GM21423 (cell line): ENCODE measurements around the gene GRIA3.
"Not testable (repeated sequence)": the region's sequence is repeated elsewhere in the genome, so short reads cannot be mapped to it uniquely, and the experiment has no call there.

Experiments
- ATAC-seq: cut with Tn5 transposase; IDR thresholded peaks from one replicate; pipeline ENCODE4 v1.9.1; 2021; ENCODE audit warnings: mild to moderate bottlenecking, moderate library complexity; ENCODE audit not compliant: unreplicated experiment

GRIA3 gene

DNA sequence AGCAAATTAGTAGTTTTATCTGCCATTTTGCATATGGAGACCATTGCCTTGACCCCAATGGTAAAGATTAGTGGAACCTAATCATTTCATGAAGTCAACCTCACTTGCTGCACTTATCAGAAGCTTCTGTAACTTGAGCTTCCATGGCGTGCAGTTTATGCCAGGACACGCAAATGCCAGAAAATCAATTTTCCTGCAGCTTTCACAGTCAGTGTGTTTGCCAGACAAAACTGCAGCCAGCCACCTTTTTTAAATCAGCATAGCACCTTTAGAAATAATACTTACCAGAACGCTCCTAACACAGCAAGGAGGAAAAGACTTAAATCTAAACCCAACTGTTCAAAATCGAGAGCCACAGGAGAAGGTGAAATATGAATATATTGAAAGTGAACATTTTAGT, 265.3 kb downstream of the GRIA3 start:
- ATAC-seq, result no peak

DNA sequence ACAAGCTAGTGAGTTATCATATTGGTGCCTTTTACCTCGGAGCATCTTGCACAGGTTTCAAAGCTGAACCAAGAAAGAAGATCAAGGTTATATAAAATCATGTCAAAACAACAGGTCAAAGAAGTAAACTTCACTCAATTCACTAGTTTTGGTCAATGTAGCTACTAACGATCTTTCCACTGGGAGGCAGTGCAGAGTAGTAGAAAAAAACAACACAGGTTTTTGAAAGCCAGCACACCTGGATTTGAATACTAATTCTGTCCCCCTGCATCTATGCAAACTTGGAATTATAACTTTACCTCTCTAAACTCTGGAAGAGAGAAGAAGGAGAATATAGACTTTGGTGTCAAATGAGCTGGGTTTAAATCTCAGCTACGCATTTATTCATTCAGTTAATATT, 266.1 kb downstream of the GRIA3 start:
- no peak for ATAC-seq

DNA sequence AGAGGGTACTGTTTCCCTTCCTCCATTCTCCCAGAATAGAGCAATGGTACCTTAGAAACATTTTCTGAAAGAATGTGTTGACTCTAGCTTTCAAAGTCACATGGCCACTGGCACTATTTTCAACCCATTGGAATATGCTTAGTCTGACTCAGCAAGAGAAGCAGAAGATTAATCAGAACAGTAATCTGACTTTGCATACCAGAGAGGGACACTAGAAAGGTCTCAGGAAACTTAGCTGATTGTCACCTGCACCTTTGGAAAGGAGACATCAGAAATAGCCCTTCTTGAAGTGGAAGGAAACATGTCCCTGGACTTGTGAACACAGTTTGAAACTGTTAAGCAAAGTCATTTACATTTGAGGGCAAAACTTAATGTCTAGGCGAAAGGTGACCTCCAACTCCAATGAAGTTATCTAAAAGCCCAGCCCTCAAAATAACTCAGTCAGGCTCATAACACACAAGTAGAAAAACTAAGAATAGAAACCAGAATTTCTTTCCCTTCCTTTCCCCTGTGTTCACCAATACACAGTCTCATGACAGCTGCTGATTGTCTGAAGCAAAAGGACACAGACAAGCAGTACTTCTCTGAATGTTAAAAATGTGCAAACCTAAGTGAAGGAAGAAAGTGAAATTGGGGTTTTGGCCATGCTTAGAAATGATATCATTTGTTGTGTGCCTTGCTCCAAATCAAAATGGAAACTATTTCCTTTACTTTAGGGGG, 270.8 kb downstream of the GRIA3 start:
- no peak for ATAC-seq

DNA sequence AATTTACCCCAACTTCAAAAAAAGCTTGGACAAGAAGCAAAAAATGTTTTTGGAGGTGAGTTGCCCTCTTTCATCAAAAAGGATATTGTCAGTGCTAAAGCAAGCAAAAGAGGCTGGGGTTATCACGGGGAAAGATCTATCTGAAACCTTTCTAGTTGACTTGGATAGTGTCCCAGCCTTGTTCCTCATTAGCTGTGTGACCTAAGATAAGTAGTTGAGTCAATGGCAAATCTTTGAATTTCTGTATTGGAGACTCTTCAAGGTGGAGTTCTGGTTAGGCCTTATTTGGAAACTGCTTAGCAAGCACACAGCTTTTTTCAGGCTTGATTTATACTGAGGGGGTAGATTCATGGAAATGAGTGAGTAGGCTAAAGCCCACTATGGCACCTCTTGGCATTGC, 271.6 kb downstream of the GRIA3 start:
- ATAC-seq, result no peak

DNA sequence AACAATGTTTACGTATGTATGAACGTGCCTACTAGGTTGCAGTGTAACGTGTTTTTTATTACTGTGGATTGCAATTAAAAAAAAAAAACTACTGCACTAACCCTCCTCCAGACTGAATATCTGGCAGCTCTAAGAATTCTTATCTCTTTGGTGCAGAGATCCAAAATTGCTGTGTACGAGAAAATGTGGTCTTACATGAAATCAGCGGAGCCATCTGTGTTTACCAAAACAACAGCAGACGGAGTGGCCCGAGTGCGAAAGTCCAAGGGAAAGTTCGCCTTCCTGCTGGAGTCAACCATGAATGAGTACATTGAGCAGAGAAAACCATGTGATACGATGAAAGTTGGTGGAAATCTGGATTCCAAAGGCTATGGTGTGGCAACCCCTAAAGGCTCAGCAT, 280.6 kb downstream of the GRIA3 start:
- ATAC-seq, result no peak

DNA sequence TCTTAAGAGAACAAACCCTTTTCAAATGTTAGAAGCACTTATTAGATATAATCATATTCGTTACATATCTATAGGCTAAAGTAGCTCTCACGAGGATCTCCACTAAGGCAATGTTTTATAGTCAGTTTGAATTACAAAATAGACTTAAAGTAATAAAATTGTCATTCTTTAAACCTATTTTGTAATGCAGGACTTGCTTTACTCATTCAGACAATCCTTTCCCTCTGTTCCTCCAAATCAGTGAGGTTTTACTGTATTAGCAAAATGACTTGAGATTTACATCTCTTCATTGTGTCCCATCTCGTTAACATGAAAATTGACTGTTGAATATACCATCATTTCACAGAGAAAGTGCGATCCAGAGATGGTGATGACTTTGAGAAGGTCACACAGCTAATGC, 284.4 kb downstream of the GRIA3 start:
- no peak for ATAC-seq

DNA sequence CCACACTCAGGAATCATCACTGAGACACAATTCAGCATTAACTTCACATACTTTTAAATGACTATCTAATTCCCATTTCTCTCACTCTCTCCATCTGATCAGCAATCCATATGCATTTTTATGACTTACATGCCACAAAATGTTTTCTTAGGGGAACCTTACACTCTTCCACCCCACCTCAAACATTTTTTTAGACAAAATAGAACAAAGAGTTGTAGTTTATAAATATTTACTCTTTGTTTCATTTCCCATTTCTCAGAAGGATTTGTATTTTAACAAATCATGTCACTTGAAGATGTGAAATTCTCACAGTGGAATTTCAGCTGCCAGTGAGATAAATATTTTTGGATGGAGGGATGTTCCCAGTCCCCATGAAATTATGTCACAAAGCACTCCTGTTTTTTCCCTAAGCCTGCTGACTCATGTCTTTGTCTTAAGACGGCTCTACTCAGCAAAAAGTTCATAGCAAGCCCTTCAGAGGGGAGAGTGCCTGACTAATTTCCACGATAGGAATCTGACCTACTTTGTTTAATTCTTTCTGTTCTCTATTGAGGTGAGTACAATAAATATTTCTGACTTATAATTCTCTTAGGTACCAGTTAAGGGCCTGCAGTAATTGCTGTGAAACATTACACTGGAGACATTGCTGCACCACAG, 291.1 kb downstream of the GRIA3 start:
- ATAC-seq, result no peak

DNA sequence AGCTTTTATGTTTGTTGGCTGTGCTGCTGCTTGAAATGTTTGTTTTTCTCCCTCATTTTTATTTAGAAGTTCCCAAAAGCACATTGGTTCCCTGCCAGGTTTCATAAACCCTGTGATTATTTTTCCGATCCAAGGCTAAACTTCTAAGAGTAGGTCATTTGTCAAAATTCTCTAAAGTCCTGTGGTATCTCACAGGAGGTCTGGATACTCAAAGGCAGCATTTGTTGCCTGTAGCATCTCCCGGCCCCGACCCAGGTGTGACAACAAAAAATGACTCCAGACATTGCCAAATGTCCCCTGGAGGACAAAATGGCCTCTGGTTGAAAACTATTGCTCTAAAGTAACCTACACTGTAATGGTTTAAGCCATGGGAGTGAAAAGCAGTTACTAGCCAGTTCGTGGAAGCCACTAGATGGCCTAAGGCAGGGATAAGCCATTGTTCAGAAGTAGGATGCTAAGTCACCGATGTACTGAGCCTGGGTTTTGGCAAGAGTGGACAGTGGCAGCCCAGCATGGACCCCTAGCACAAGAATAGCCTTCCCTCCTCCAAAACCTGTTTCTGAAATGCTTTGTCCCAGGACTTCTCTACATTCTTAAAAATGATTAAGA, 292.6 kb downstream of the GRIA3 start:
- no peak for ATAC-seq

DNA sequence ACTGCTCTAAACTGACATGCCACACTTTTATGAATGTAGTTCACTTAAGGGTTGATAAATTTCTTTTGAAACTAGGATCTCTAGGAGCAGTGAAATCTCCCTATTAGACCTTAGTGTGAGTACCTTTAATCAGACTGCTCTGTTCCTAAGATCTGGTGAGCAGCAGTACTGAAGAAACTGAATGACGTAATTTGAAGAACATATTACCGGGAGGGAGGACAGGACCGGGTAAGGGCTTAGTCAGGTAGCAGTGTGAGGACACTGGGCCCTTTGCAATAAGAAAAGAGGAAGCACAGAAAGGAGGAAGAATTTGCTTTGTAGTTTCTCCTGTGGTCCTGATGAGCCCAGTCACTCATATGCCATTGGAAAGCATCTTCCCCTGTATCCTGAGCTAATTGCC, 293.6 kb downstream of the GRIA3 start:
- ATAC-seq, result no peak

DNA sequence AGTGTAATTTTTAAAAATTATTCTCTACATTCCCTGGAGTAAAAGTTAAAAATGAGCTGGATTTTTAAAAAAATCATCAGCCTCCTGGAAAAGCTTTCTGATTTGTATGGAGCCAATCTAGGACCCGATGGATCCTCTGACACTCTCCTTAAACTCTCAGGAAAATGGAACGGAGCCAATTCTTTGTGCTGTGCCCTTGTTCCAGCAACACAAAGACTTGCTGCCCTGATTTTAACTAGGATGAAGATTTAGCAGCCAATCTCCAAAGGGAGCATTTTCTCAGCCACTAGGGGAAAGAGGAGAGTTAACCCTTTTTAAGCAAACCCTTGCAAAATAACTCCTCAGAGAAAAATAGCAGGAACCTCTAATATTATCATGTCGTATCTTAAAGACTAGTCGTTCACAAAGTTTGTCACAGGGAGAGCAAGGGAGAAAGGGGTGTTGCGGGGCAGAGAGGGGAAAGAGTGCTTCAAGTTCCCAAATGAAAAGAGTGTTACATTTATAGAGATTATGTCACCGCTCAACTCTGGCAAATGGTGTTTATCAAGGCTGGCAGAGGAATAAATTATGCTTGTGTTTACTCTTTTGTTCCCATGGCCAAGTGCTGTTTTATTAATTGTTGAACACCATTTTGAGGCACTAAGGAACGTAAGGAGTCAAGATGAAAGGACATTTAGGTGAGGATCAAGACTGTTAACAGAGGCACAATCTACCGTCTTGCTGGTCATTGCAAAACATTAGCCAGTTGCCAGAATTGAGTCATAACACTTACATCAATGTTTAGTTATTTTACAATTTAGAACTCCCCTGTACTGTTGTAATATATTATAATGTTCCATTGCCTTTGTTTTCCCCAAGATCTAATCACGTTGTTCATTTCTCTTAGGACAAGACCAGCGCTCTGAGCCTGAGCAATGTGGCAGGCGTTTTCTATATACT, 298.1 kb downstream of the GRIA3 start:
- ATAC-seq, result no peak

DNA sequence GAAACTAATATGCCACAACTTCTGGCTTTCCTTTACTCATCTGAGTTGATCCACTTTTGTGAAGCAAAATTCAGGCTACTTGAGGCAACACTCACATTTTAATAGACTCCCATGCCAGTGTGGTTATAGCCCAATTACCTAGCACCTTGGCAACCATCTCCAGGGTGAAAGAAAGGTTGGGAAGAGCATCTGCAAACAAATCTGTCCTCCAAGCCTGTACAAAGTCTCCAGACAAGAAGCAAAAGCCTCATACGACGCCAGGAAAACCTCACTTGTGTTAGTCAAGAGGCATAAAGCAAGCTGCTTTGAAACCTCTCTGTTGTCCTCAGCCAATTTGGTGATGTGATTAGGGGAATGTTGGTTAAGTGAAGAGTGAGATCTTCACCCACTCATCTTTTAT, 302.2 kb downstream of the GRIA3 start:
- no peak for ATAC-seq

DNA sequence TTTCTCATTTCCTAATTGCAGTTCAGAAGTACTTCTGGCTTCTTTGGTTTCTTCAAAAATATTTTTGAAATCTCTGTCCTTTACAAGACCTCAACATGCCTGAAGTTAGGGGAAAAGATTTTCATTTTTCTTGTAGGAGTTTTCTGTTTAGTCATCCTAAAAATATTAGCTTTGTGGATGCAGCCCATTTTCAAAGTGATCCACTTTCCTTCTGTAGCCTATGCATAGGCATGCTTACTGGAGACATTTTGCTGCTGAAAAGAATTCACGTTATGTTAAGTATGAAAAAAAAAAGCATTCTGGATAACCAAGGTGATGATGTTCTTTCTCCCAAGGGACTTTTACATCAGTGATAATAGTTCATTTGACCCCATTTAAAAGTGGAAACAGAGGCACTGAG, 303.2 kb downstream of the GRIA3 start:
- no peak for ATAC-seq

DNA sequence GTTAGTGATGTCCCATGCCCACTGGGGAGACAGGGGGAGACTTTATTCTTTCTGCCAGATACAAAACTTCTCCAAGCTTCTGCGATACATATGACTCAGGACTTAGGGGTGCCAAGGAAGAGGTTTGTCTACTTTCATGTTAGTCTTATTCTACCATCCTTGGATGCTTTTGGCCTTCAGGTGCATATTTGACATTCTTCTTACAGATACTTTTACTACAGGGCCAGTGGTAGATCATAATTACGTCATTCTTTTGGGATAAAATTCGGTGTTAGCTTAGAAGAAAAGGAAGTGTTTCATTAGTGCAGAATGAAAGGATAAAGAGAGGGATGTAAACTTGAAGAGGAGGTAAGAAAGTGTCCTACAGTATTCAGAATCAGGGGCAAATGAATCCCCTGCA, 303.6 kb downstream of the GRIA3 start:
- no peak for ATAC-seq

DNA sequence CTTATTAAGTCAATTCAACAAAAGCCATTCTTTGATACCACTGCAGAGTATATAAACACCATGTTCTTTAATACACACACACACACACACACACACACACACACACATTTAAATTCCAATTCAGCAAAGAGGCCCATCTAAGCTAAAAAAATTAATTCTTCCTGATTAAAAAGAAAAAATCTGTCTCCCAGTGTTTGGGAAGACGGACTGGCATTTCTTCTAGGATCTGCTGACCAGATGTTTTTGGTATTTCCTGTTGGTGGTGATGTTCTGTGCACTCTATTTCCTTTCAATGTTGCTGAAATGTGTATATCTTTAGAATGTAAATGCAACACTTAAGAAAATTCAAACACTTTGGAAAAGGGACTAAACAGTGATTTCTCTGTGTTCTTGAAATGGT, 304.9 kb downstream of the GRIA3 start:
- no peak for ATAC-seq

DNA sequence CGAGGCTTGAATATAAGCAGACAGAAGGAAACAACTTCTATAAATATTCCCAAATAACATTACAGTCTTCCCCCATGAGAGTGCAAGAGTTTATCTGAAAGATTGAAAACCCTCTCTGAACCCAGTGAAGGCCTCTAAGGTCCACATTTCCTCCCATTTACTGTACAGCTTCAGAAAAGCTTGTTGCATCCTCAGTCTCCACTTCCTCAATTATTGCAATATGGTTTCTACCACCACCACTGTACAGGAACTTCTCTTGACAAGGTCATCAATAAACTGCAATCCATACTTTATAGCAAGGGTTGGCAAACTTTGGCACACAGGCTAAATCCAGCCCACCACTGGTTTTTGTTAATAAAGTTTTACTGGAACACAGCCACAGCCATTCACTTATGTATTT, 309.8 kb downstream of the GRIA3 start:
- ATAC-seq, result no peak

DNA sequence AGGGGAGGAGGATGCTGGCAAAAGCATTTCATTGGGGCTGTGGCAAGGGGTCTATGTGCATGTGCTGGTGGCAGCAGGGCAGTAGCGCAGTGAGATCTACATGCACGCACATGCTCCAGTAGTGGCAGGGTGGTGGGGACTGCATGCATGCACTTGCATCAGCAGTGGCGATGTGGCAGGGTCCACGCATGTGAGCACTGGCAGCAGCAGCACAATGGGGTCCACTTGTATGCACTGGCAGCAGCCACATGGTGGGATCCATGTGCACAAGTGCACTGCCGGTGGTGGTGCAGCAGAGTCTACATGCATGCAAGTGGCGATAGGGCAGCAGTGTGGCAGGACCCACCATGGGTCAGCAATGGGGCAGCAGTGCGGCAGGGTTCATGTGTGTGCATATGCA, 315.7 kb downstream of the GRIA3 start:
- ATAC-seq, result no peak

DNA sequence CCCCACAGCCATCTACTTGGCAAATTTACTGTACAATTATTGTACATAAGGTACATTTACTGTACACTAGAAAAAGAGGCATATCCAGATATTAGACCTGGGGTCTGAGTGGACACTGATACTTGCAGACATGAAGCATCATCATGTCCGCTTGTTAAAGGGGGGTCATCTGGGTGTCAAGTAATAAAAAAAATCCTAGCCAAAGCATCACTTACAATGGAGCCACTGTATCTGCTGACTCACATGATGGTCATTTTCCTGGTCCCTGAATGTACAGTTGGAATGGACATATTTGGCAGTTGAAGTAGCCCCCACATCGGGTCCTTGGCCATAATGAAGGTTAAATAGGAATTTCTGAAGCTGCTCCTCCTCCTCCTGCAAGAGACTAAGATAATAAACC, 320.0 kb downstream of the GRIA3 start:
- no peak for ATAC-seq

DNA sequence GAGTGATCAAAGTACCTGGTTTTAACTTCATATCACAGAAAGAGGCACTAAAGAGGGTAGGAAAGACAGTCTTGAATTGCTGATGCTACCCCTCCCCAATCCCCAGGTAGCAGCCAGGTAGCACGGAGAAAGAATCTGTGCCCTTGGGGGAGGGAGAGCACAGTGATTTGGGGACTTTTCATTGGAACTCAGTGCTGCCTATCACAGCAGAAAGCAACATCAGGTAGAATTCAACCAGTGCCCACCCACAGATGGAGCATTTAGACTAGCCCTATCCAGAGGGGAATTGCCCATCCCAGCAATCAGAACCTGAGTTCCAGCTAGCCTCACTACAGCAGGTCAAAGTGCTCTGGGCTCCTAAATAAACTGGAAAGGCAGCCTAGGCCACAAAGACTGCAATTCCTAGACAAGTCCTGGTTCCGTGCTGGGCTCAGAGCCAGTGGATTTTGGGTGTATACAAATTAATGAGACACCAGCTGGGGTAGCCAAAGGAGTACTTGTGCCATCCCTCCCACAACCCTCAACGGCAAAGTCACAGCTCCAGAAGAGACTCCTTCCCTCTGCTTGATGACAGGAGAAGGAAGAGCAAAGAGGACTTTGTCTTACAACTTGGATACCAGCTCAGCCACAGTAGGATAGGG, 320.7 kb downstream of the GRIA3 start:
- ATAC-seq, result no peak

DNA sequence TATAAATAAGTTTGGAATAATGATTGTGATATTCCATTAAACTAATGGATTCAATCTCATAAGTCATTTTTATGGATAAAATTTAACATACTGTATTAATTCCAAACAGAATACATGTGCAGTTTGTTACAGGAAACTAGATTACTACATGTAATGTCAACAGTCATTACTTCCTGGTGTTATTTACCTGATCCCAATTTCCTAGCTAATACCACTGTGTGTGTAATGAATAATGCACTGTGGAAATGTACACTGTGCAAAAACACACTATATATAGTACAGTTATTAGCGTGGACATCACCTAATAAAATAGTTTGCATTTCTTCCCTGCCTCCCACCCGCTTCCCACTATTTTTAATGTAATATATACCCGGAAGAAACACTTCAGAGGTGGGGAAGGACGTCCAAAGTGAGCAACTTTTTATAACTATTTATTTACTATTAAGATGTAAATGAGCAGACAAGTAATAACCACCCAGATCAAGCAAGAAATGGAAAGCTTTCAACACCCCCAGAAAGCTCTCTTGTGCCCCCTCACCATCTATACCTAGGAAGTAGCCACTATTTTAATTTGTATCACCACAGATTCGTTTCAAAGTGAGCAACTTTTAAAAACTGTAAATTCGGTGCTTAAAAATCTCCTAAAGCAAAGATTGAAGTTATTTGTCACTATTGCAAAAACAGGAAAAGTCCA, 329.7 kb downstream of the GRIA3 start:
- no peak for ATAC-seq

DNA sequence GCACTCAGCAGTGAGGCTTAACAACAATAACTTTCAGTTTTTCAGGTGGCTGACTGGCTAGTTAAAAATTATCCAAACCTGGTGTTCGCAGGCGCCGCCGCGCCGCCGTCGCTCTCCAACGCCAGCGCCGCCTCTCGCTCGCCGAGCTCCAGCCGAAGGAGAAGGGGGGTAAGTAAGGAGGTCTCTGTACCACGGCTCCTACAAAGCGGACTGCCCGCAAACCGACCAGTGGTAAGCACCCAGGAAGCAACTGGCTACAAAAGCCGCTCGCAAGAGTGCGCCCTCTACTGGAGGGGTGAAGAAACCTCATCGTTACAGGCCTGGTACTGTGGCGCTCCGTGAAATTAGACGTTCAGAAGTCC, 330.2 kb downstream of the GRIA3 start:
- ATAC-seq, result not testable (repeated sequence)
